SK-N-SH (cell line): ENCODE measurements around the gene AGPAT3. TPM values are rescaled to one million over a fixed set of nuclear protein-coding genes. Genes with fewer than 3 reads are reported as not detected.

Experiments used
- CTCF ChIA-PET: fragments of 300-600, 350-600 bp; formaldehyde crosslinking; extraction: SDS; loops from one replicate; lab custom pipeline; 2021; lab: Yijun Ruan, JAX
- POLR2A ChIA-PET: fragments of 350-600 bp; sonication (Branson Sonifier 250); formaldehyde crosslinking; extraction: SDS; loops from one replicate; lab custom pipeline; 2020; ENCODE audit warnings: antibody characterized with exemption, inconsistent platforms; lab: Yijun Ruan, JAX
- DNase-seq: peaks from one replicate; pipeline ENCODE4 v3.0.0; 2012
- H2AFZ ChIP-seq: fragments of 200-600 bp; sonication (generic); 2 replicates; pipeline ENCODE4 v1.8.1; 2016; ENCODE audit warnings: antibody characterized with exemption, mild to moderate bottlenecking, low read depth
- H3F3A ChIP-seq: fragments of 200-600 bp; sonication (generic); replicated peaks from 2 replicates; pipeline ENCODE3; 2016; ENCODE audit warnings: antibody characterized with exemption, mild to moderate bottlenecking; ENCODE audit not compliant: insufficient read depth
- H3K27ac ChIP-seq, 2 experiments: fragments of 200-500 bp in 1 of 2; fragments of 200-600 bp in 1 of 2; sonication (Bioruptor generic) in 1 of 2; sonication (generic), shearing (Covaris generic) in 1 of 2; 2 replicates each; pipeline versions ENCODE4 v1.5.1 to v1.6.1; 2014 to 2016; ENCODE audit warnings: low read depth in 2 of 2, inconsistent platforms in 1 of 2, low read length in 1 of 2, mild to moderate bottlenecking in 1 of 2, mixed read lengths in 1 of 2
- H3K27me3 ChIP-seq: fragments of 200-600 bp; sonication (generic), shearing (Covaris generic); 2 replicates; pipeline ENCODE4 v1.6.1; 2016; ENCODE audit warnings: mixed run types; ENCODE audit not compliant: insufficient read depth
- H3K36me3 ChIP-seq, 2 experiments: fragments of 200-500 bp in 1 of 2; fragments of 200-600 bp in 1 of 2; sonication (Bioruptor generic) in 1 of 2; sonication (generic) in 1 of 2; replicated peaks in 1 of 2; 2 replicates each; pipeline versions ENCODE3 to v1.5.1; 2014 to 2016; ENCODE audit warnings: low read length in 1 of 2, mild to moderate bottlenecking in 1 of 2; ENCODE audit not compliant: insufficient read depth in 2 of 2, control insufficient read depth in 1 of 2
- H3K4me1 ChIP-seq, 2 experiments: fragments of 200-500 bp in 1 of 2; fragments of 200-600 bp in 1 of 2; sonication (Bioruptor generic) in 1 of 2; sonication (generic), shearing (Covaris generic) in 1 of 2; 2 replicates each; pipeline versions ENCODE4 v1.5.1 to v1.6.1; 2014 to 2016; ENCODE audit warnings: low read depth in 1 of 2, low read length in 1 of 2, mixed run types in 1 of 2; ENCODE audit not compliant: insufficient read depth in 2 of 2, control insufficient read depth in 1 of 2
- H3K4me2 ChIP-seq: fragments of 200-600 bp; sonication (generic), shearing (Covaris generic); 2 replicates; pipeline ENCODE4 v1.6.1; 2017; ENCODE audit warnings: mixed run types
- H3K4me3 ChIP-seq, 2 experiments: fragments of 200-500 bp in 1 of 2; fragments of 200-600 bp in 1 of 2; sonication (Bioruptor generic) in 1 of 2; sonication (generic), shearing (Covaris generic) in 1 of 2; 2 replicates each; pipeline versions ENCODE4 v1.5.1 to v1.8.1; 2014 to 2016; ENCODE audit warnings: low read depth in 2 of 2, inconsistent platforms in 1 of 2, low read length in 1 of 2, mild to moderate bottlenecking in 1 of 2, mixed read lengths in 1 of 2, moderate library complexity in 1 of 2
- H3K79me2 ChIP-seq: fragments of 200-600 bp; sonication (generic); 2 replicates; pipeline ENCODE4 v1.8.1; 2017; ENCODE audit warnings: mild to moderate bottlenecking; ENCODE audit not compliant: insufficient read depth
- H3K9ac ChIP-seq: fragments of 200-600 bp; sonication (generic); 2 replicates; pipeline ENCODE4 v1.6.1; 2017; ENCODE audit warnings: mixed run types
- H3K9me2 ChIP-seq: fragments of 200-600 bp; sonication (generic); 2 replicates; pipeline ENCODE4 v1.6.1; 2017; ENCODE audit warnings: mixed run types
- H3K9me3 ChIP-seq: fragments of 200-600 bp; sonication (generic); 2 replicates; pipeline ENCODE4 v1.6.1; 2017; ENCODE audit warnings: mixed run types, mild to moderate bottlenecking, moderate library complexity
- H4K20me1 ChIP-seq: fragments of 200-600 bp; sonication (generic); 2 replicates; pipeline ENCODE4 v1.6.1; 2017; ENCODE audit warnings: mild to moderate bottlenecking, mixed run types; ENCODE audit not compliant: insufficient read depth
- EP300 ChIP-seq, 2 experiments: IDR thresholded peaks; 2 replicates each; pipeline versions ENCODE4 v1.4.0 to v1.6.1; 2012; ENCODE audit warnings: borderline replicate concordance in 1 of 2, low read depth in 1 of 2, low read length in 1 of 2
- FOXJ3 ChIP-seq: sonication (generic); formaldehyde crosslinking; IDR thresholded peaks from 2 replicates; pipeline ENCODE4 v1.5.1; 2020; ENCODE audit warnings: mild to moderate bottlenecking, missing genetic modification reagents
- GABPA ChIP-seq: IDR thresholded peaks from 2 replicates; pipeline ENCODE4 v1.4.0; 2012; ENCODE audit warnings: low read depth, mild to moderate bottlenecking
- POLR2AphosphoS5 ChIP-seq: IDR thresholded peaks from 2 replicates; pipeline ENCODE4 v1.6.1; 2012; ENCODE audit warnings: low read depth, low read length
- RCOR1 ChIP-seq: fragments of 150-350 bp; IDR thresholded peaks from 2 replicates; pipeline ENCODE4 v1.6.1; 2017; ENCODE audit warnings: antibody characterized with exemption, low read length
- TAF1 ChIP-seq: IDR thresholded peaks from 2 replicates; pipeline ENCODE4 v1.6.1; 2012; ENCODE audit warnings: low read depth, mild to moderate bottlenecking, low read length, moderate library complexity, borderline replicate concordance
- TEAD4 ChIP-seq: IDR thresholded peaks from 2 replicates; pipeline ENCODE4 v1.4.0; 2012; ENCODE audit warnings: mild to moderate bottlenecking, borderline replicate concordance; ENCODE audit not compliant: insufficient read depth
- YY1 ChIP-seq: IDR thresholded peaks from 2 replicates; pipeline ENCODE4 v1.4.0; 2012; ENCODE audit warnings: low read depth, mild to moderate bottlenecking
- WGBS: methylation state at CpG from one replicate; pipeline ENCODE4 v1.1.6; 2017; ENCODE audit warnings: low lambda C conversion rate; 5-methylcytosine and 5-hydroxymethylcytosine counted together
- polyA plus RNA-seq, 3 experiments: library from polyadenylated mRNA; depleted of rRNA; stranded (reverse); fragments of >200 nt; gene quantifications; 2 replicates each; pipeline ENCODE4 v1.2.3, GENCODE V29; 2012
- TF ChIP-seq, protein P1 (sequence below): fragments of 150-350 bp; IDR thresholded peaks from 2 replicates; pipeline ENCODE4 v1.6.1; 2017; ENCODE audit warnings: antibody characterized with exemption, low read length, low read depth, borderline replicate concordance
- TF ChIP-seq, protein P2 (sequence below): IDR thresholded peaks from 2 replicates; pipeline ENCODE4; 2012
- TF ChIP-seq, protein P3 (sequence below): IDR thresholded peaks from 2 replicates; pipeline ENCODE4 v1.6.1; 2012; ENCODE audit warnings: mild to moderate bottlenecking, low read depth, low read length, moderate library complexity

The AGPAT3 gene
- polyA plus RNA-seq, 1 of the 3 experiments (the other 2 are of a cell fraction), result 35.3 TPM

DNA sequence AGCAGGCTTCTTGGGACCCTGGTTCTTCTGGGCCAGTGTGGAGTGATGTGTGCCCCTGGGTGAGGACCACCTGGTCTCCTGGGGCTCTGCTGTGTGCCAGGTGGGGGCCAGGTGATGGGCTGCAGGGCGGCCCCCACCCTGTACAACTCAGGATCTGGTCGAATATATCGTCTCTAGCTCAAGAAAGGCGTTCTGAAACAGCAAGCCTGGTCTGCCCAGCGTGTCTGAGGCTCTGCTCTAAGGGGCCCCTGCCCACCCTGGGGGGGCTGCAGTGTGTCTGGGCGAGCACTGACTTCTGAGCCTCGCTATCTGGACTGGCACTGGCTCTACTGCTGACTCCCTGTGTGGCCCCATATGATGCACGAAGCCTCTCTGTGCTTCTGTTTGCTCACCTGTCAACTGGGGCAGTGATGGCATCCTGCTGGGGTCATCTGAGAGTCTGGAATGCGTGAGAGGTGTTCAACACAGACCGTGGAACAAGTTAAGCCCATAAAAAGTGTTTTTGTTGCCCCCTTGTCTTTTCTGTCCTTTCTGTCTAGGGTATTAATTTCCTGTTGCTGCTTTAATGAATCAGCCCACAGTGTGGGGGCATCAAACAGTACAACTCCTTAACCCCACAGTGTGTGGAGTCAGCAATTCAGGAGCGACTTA is 91.1 kb downstream of the AGPAT3 start:
- peaks cover 0 to under 1% of the 10 kb centered on the region in 2 experiments for H3K36me3 ChIP-seq
- H3K9ac ChIP-seq, result no peak overlapping the region
- WGBS, result 83% methylated on average over 4 of the region's 11 CpGs
- peaks cover 5% of the 10 kb centered on the region; the same call in 1 of the 2 replicates for H3K79me2 ChIP-seq
- H4K20me1 ChIP-seq, result peaks cover 26% of the 10 kb centered on the region; the same call in 1 of the 2 replicates
- no peak for DNase-seq
- 0 out of 2 replicates have a peak overlapping the region, but pooled peaks have one; percentile 28 for H3K4me2 ChIP-seq
- H3F3A ChIP-seq, result no peaks in the 10 kb centered on the region
- H3K4me3 ChIP-seq, result no peak overlapping the region
- peaks cover 8 to 9% of the 10 kb centered on the region in 2 experiments; a peak in 2 of 4 replicates for H3K4me1 ChIP-seq
- POLR2A ChIA-PET, result no interaction called here
- no peak overlapping the region for H3K27ac ChIP-seq
- no peaks in the 10 kb centered on the region for H3K27me3 ChIP-seq
- TF ChIP-seq TEAD4 (no peak), EP300 (IDR thresholded peaks at IDR 0.05; ENCODE audit: borderline replicate concordance in 1 of 2, low read depth in 1 of 2, low read length in 1 of 2) (no peak), POLR2AphosphoS5 (no peak)
- TF ChIP-seq, all 33 proteins: peak for 0
- Histone ChIP-seq H3K9me3 (no peaks in the 10 kb centered on the region), H3K9me2 (no peaks in the 10 kb centered on the region), H2AFZ (no peak overlapping the region)
- CTCF ChIA-PET, result interaction anchor here (1.6 to 1.8 kb wide), 2 partner anchors 15 to 167 kb away, joined by 4 to 6 read pairs; no protein-coding TSS in a partner anchor

DNA sequence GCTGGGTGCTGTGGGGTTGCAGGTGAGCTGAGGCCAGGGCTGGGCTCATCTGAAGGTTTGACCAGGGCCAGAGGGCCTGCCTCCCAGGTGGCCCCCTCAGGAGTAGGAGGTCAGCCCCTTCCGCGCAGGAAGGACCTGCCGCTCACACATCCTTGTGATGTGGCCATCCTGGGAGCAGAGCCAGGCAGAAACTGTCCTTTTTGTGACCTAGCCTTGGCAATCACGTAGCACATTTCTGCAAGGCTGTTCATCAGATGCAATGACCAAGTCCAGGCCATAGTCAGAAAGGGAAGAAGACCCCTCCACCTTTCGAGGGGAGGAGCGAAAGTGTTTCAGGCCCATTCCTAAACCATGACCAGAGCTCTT is 91.6 kb downstream of the AGPAT3 start:
- Histone ChIP-seq H3F3A (no peaks in the 10 kb centered on the region), H4K20me1 (peaks cover 23% of the 10 kb centered on the region; the same call in 1 of the 2 replicates), H3K9ac (no peak overlapping the region), H3K4me2 (0 out of 2 replicates have a peak overlapping the region, but pooled peaks have one; percentile 28), H3K9me2 (no peaks in the 10 kb centered on the region), H3K4me1 (peaks cover 8 to 9% of the 10 kb centered on the region in 2 experiments; a peak in 2 of 4 replicates), H3K36me3 (peaks cover 0 to 3% of the 10 kb centered on the region in 2 experiments), H2AFZ (no peak overlapping the region), H3K9me3 (no peaks in the 10 kb centered on the region), H3K27ac (no peak overlapping the region), H3K27me3 (no peaks in the 10 kb centered on the region), H3K4me3 (no peak overlapping the region), H3K79me2 (peaks cover 5% of the 10 kb centered on the region; the same call in 1 of the 2 replicates)
- CTCF ChIA-PET, result no interaction called here
- no peak for DNase-seq
- TF ChIP-seq, protein P1, sequence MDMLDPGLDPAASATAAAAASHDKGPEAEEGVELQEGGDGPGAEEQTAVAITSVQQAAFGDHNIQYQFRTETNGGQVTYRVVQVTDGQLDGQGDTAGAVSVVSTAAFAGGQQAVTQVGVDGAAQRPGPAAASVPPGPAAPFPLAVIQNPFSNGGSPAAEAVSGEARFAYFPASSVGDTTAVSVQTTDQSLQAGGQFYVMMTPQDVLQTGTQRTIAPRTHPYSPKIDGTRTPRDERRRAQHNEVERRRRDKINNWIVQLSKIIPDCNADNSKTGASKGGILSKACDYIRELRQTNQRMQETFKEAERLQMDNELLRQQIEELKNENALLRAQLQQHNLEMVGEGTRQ, result no peak
- TF ChIP-seq TAF1, result no peak
- no peak for TF ChIP-seq POLR2AphosphoS5
- TF ChIP-seq, protein P2, sequence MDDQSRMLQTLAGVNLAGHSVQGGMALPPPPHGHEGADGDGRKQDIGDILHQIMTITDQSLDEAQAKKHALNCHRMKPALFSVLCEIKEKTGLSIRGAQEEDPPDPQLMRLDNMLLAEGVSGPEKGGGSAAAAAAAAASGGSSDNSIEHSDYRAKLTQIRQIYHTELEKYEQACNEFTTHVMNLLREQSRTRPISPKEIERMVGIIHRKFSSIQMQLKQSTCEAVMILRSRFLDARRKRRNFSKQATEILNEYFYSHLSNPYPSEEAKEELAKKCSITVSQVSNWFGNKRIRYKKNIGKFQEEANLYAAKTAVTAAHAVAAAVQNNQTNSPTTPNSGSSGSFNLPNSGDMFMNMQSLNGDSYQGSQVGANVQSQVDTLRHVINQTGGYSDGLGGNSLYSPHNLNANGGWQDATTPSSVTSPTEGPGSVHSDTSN, result no peak
- TF ChIP-seq RCOR1, result no peak
- no peak for TF ChIP-seq GABPA
- no peak for TF ChIP-seq FOXJ3 (CRISPR knock-in tag)
- TF ChIP-seq, protein P3, sequence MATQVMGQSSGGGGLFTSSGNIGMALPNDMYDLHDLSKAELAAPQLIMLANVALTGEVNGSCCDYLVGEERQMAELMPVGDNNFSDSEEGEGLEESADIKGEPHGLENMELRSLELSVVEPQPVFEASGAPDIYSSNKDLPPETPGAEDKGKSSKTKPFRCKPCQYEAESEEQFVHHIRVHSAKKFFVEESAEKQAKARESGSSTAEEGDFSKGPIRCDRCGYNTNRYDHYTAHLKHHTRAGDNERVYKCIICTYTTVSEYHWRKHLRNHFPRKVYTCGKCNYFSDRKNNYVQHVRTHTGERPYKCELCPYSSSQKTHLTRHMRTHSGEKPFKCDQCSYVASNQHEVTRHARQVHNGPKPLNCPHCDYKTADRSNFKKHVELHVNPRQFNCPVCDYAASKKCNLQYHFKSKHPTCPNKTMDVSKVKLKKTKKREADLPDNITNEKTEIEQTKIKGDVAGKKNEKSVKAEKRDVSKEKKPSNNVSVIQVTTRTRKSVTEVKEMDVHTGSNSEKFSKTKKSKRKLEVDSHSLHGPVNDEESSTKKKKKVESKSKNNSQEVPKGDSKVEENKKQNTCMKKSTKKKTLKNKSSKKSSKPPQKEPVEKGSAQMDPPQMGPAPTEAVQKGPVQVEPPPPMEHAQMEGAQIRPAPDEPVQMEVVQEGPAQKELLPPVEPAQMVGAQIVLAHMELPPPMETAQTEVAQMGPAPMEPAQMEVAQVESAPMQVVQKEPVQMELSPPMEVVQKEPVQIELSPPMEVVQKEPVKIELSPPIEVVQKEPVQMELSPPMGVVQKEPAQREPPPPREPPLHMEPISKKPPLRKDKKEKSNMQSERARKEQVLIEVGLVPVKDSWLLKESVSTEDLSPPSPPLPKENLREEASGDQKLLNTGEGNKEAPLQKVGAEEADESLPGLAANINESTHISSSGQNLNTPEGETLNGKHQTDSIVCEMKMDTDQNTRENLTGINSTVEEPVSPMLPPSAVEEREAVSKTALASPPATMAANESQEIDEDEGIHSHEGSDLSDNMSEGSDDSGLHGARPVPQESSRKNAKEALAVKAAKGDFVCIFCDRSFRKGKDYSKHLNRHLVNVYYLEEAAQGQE, result no peak
- TF ChIP-seq YY1, result no peak
- 70% methylated on average over 3 of the region's 6 CpGs for WGBS
- POLR2A ChIA-PET, result no interaction called here
